Calu3 (cell line): Measurements from ENCODE around the gene LCNL1. TPM values are rescaled to one million over a fixed set of nuclear protein-coding genes. Genes with fewer than 3 reads are reported as not detected.

ENCODE experiments used
- BruUV-seq: library from RNA; stranded (reverse); fragments of 400-500 nt; replicated peaks from 2 replicates; lab custom pipeline; 2021; lab: Mats Ljungman, UMichigan
- CTCF ChIA-PET: fragments of 300-600 bp; sonication (Branson Sonifier 250); formaldehyde crosslinking; loops from one replicate; lab custom pipeline; 2022; ENCODE audit warnings: antibody characterized with exemption; lab: Charles Lee
- DNase-seq: peaks from one replicate; pipeline ENCODE4 v3.0.0; 2022
- H3K27ac Mint-ChIP-seq: one replicate; pipeline ENCODE4 v1.8.0; 2022; ENCODE audit warnings: mixed read lengths; ENCODE audit not compliant: unreplicated experiment
- H3K27me3 Mint-ChIP-seq: one replicate; pipeline ENCODE4 v1.8.0; 2022; ENCODE audit warnings: mixed read lengths; ENCODE audit not compliant: unreplicated experiment
- H3K36me3 Mint-ChIP-seq: one replicate; pipeline ENCODE4 v1.8.0; 2022; ENCODE audit warnings: mild to moderate bottlenecking, moderate library complexity, mixed read lengths; ENCODE audit not compliant: insufficient read depth, unreplicated experiment
- H3K4me1 Mint-ChIP-seq: one replicate; pipeline ENCODE4 v1.8.0; 2022; ENCODE audit warnings: mild to moderate bottlenecking, low read depth, mixed read lengths; ENCODE audit not compliant: unreplicated experiment
- H3K4me3 Mint-ChIP-seq: one replicate; pipeline ENCODE4 v1.8.0; 2022; ENCODE audit warnings: mild to moderate bottlenecking, low read depth, moderate library complexity, mixed read lengths; ENCODE audit not compliant: unreplicated experiment
- H3K9me3 Mint-ChIP-seq: one replicate; pipeline ENCODE4 v1.8.0; 2022; ENCODE audit warnings: low read depth, mixed read lengths; ENCODE audit not compliant: unreplicated experiment
- intact Hi-C: fragments of 100-400 bp; cut with micrococcal nuclease; formaldehyde crosslinking; loops from one replicate; pipeline ENCODE4 v1.10.0; 2022; ENCODE audit not compliant: unreplicated experiment
- total RNA-seq: library from RNA; stranded (reverse); gene quantifications from 2 replicates; pipeline ENCODE4 v1.2.3, GENCODE V29; 2022
- TF ChIP-seq, protein P1 (sequence below): fragments of 200-600 bp; IDR thresholded peaks from one replicate; pipeline ENCODE4 v1.8.0; 2022; ENCODE audit warnings: antibody characterized with exemption; ENCODE audit not compliant: unreplicated experiment

Gene LCNL1
- total RNA-seq, 1 experiment from 2014 or later = not detected

DNA sequence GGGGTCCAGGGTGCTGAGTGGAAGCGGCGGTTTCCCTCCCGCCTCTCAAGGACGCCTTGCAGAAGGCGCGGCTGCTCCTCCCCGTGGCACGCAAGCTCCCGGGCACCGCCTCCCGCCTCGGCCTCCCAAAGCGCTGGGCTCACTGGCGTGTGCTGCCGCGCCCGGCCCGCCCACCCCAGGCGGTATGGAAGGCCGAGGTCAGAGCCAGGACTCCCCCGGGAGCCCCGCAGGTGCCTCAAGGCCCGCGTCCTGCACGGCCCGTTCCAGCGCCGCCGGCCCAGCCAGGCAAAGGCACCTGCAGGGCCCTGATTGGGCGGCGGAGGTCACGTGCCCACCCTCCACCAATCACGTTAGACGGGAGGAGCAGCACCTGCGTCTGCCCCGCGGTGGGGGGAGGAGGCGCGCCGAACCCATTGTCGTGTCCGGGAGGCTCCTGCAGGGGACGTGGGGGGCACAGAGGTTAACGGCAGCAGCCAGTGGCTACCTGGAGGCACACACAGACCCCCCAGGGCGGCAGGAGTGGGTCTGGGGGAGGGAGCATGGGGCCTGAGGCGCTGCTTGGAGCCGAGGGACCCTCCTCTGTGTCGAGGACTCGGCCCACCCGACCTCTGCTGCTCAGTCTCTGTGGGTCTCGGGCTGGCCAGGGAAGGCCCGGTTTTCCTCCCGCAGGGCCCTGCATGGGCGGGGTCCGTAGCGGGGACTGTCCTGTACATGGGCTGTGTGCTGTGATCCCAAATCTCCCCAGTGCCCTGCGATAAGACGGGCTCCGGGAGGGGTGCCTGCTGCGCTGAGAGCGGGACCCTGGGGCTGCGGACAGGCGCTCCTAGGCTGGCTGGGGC, 32.8 kb upstream of the LCNL1 start:
- no TSS peak for BruUV-seq
- TF ChIP-seq, protein P1, sequence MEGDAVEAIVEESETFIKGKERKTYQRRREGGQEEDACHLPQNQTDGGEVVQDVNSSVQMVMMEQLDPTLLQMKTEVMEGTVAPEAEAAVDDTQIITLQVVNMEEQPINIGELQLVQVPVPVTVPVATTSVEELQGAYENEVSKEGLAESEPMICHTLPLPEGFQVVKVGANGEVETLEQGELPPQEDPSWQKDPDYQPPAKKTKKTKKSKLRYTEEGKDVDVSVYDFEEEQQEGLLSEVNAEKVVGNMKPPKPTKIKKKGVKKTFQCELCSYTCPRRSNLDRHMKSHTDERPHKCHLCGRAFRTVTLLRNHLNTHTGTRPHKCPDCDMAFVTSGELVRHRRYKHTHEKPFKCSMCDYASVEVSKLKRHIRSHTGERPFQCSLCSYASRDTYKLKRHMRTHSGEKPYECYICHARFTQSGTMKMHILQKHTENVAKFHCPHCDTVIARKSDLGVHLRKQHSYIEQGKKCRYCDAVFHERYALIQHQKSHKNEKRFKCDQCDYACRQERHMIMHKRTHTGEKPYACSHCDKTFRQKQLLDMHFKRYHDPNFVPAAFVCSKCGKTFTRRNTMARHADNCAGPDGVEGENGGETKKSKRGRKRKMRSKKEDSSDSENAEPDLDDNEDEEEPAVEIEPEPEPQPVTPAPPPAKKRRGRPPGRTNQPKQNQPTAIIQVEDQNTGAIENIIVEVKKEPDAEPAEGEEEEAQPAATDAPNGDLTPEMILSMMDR = no peak
- Mint-ChIP-seq H3K27ac (peak overlapping the region; percentile 81), H3K4me1 (peaks cover 1% of the 10 kb centered on the region), H3K9me3 (no peaks in the 10 kb centered on the region), H3K27me3 (no peaks in the 10 kb centered on the region), H3K36me3 (peaks cover 30% of the 10 kb centered on the region), H3K4me3 (peak overlapping the region; percentile 76)
- peak; percentile 95 for DNase-seq
- CTCF ChIA-PET = interaction anchor here (1.0 to 1.5 kb wide), 3 partner anchors 47 to 85 kb away, joined by 3 to 4 read pairs (median 3); partner anchors contain the start of gene CLIC3
- intact Hi-C loops = loop anchor here (2.0 kb wide), 1 partner anchor 85 kb away; no protein-coding TSS in a partner anchor

DNA sequence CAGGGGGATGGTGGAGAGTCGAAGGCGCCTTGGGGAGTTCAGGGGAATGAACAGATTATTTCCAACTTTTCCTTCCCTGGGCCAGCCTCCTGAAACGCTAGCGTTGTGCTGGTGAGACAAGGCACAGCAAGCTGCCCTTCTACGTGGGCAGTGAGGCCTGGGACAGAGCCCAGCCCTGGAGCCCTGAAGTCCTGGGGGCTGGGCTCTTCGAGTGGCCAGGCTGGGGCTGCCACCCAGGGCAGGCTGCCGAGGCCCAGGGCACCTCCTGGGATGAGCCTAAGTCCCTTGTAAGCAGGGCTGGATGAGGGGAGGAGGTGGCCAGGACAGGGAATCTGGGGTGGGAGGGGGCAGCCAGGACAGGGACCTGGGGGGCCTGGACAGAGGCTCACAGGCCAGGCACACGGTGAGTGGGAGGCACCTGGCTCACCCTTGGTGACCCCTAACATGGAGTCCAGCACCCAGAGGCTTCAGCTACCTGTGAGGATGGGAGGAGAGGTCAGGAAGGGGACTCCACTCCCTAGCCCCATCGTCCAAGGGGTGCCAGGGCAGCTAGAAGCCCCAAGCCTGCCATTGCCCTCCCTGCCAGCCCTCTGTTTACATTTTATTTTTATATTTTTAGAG, 32.0 kb upstream of the LCNL1 start:
- TF ChIP-seq, protein P1 = no peak
- Mint-ChIP-seq H3K4me3 (peak overlapping the region; percentile 76), H3K27ac (peak overlapping the region; percentile 81), H3K4me1 (no peaks in the 10 kb centered on the region), H3K27me3 (no peaks in the 10 kb centered on the region), H3K9me3 (no peaks in the 10 kb centered on the region), H3K36me3 (peaks cover 22% of the 10 kb centered on the region)
- intact Hi-C loops = no loop called here
- BruUV-seq = no TSS peak
- CTCF ChIA-PET = interaction anchor here (1.5 kb wide), 1 partner anchor 79 kb away, joined by 3 read pairs; no protein-coding TSS in a partner anchor
- no peak for DNase-seq

DNA sequence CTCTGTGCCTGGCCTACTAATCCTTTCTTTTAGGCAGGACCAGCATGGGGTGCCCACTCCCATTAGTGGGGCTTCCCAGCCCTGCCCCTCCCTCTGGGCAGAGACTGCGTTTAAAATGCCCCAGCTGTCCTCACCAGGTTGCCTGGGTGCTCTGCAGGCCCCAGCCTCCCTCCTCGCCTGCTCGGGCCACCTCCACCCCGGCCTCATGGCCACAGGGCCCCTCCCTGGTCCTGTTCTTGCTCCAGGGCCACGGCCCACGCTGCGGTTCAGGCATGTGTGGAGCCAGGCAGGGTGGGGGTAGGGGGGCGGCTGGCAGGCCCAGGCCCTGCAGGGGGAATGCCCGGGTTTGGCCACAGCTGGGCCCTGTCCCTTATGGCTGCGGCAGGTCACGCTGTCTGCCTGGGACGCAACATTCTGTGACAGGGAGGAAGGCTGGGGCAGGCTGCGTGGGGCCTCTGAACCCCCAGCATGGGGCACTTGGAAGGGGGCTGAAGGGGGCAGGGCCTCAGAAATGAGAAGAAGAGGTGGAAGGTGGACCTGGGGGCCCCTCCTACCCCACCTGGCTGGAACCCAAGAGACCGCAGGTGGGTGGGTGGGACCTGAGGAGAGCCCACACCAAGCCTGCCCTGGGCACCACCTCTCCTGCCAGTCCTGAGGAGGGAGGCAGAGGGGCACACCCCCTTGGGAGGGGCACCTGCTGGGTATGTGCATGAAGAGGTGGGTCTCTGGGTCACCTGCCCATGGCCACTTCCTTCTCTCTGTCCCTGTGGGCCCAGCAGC, 31.1 kb upstream of the LCNL1 start, which contains the start of gene LCN12:
Gene LCN12 (plus strand): TSS at position 733 of the 780 bp plus-strand sequence. CDS start 55 bp downstream, outside the sequence.
- no peak for DNase-seq
- Mint-ChIP-seq H3K27ac (no peak within 1 kb of the TSS), H3K9me3 (no peaks in the 10 kb centered on the region), H3K27me3 (no peaks in the 10 kb centered on the region), H3K36me3 (peaks cover 19% of the 10 kb centered on the region), H3K4me3 (no peak within 1 kb of the TSS), H3K4me1 (no peaks in the 10 kb centered on the region)
- BruUV-seq = no TSS peak
- intact Hi-C loops = no loop called here
- CTCF ChIA-PET = interaction anchor here (1.5 kb wide), 1 partner anchor 78 kb away, joined by 3 read pairs; no protein-coding TSS in a partner anchor
- TF ChIP-seq, protein P1 = no peak

DNA sequence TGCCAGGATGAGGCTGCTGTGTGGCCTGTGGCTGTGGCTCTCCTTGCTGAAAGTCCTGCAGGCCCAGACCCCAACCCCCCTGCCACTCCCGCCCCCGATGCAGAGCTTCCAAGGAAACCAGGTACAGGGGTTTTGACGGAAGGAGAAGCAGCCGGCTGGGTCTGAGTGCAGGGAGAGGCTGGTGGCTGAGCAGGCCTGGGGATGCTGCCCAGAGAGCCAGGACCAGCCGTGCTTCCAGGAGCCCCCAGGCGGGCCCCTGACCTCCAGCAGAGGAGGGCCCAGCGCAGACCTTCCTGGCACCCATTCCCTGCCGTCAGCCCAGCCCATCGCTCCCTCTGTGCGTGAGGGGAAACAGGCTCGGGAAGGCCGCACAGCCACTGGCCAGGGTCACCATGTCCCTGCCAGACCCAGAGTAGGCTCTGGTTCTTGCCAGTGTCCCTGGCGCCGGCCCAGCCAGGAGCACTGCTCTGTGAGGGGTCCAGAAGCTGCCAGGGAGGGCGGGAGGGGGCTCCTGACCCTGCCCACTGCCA, 30.4 kb upstream of the LCNL1 start:
- H3K9me3 Mint-ChIP-seq = no peaks in the 10 kb centered on the region
- DNase-seq = no peak
- H3K36me3 Mint-ChIP-seq = peaks cover 14% of the 10 kb centered on the region
- intact Hi-C loops = no loop called here
- H3K4me3 Mint-ChIP-seq = no peak overlapping the region
- CTCF ChIA-PET = interaction anchor here (0.7 kb wide), 1 partner anchor 134 kb away, joined by 5 read pairs; the partner anchor contains the start of gene MAN1B1
- TF ChIP-seq, protein P1 = no peak
- H3K27me3 Mint-ChIP-seq = no peaks in the 10 kb centered on the region
- BruUV-seq = no TSS peak
- no peaks in the 10 kb centered on the region for H3K4me1 Mint-ChIP-seq
- no peak overlapping the region for H3K27ac Mint-ChIP-seq
